ENCODE results near the gene ZGLP1. TPM values are rescaled to one million over a fixed set of nuclear protein-coding genes. Genes with fewer than 3 reads are reported as not detected.

ZGLP1 gene
- polyA plus RNA-seq, 1 experiment, result 0.62 TPM

- H3K4me3 ChIP-seq (ENCODE audit: low read depth, low read length), result no peak overlapping the region
- POLR2A ChIA-PET, result interaction anchor here (0.5 to 2.0 kb wide), 2 partner anchors 11 to 129 kb away, joined by 5 to 18 read pairs; no protein-coding TSS in a partner anchor
- peaks cover 4% of the 10 kb centered on the region; the same call in 1 of the 2 replicates for H3K9me3 ChIP-seq (ENCODE audit: control insufficient read depth, insufficient read depth, low read length)
- TF ChIP-seq CTCF (IDR thresholded peaks at IDR 0.05; ENCODE audit: low read depth, low read length), result no peak
- H3K27ac ChIP-seq (ENCODE audit: low read depth, low read length), result no peak overlapping the region
- CTCF ChIA-PET, result interaction anchor here (0.6 to 6.6 kb wide), 11 partner anchors 8 to 212 kb away, joined by 3 to 188 read pairs (median 9); partner anchors contain the start of genes ICAM1, RAVER1 and TYK2
- no peak for DNase-seq (ENCODE audit: low read depth, low spot score)
- H3K27me3 ChIP-seq (ENCODE audit: control insufficient read depth, insufficient read depth, low read length), result no peaks in the 10 kb centered on the region
Observed at GRCh38 chr19:10260141-10260584, 49.5 kb downstream of the ZGLP1 start.

- Histone ChIP-seq H3K27ac (ENCODE audit: low read depth, low read length) (no peak overlapping the region), H3K4me3 (ENCODE audit: low read depth, low read length) (no peak overlapping the region), H3K9me3 (ENCODE audit: control insufficient read depth, insufficient read depth, low read length) (peaks cover 4% of the 10 kb centered on the region; the same call in 1 of the 2 replicates), H3K27me3 (ENCODE audit: control insufficient read depth, insufficient read depth, low read length) (no peaks in the 10 kb centered on the region)
- ChIA-PET POLR2A (interaction anchor here (0.6 to 2.0 kb wide), 11 partner anchors 12 to 169 kb away, joined by 3 to 18 read pairs (median 4); partner anchors contain the start of genes CDC37, ICAM1, RAVER1 and S1PR2), CTCF (interaction anchor here (0.6 to 6.6 kb wide), 43 partner anchors 9 to 168 kb away, joined by 3 to 188 read pairs (median 4); partner anchors contain the start of genes CDC37, DNMT1, ICAM1 and ICAM5)
- peak; percentile 53 for DNase-seq (ENCODE audit: low read depth, low spot score)
- peak; percentile 77 for TF ChIP-seq CTCF (IDR thresholded peaks at IDR 0.05; ENCODE audit: low read depth, low read length)
Observed at GRCh38 chr19:10259162-10259905, 50.3 kb downstream of the ZGLP1 start.

- Histone ChIP-seq H3K4me3 (ENCODE audit: low read depth, low read length) (no peak overlapping the region), H3K27ac (ENCODE audit: low read depth, low read length) (no peak overlapping the region), H3K9me3 (ENCODE audit: control insufficient read depth, insufficient read depth, low read length) (peaks cover 4% of the 10 kb centered on the region; the same call in 1 of the 2 replicates), H3K27me3 (ENCODE audit: control insufficient read depth, insufficient read depth, low read length) (no peaks in the 10 kb centered on the region)
- TF ChIP-seq CTCF (IDR thresholded peaks at IDR 0.05; ENCODE audit: low read depth, low read length), result no peak
- DNase-seq (ENCODE audit: low read depth, low spot score), result no peak
- ChIA-PET CTCF (interaction anchor here (0.5 to 6.6 kb wide), 37 partner anchors 8 to 687 kb away, joined by 3 to 188 read pairs (median 4); partner anchors contain the start of genes CDC37, DNMT1, ICAM1 and ICAM5), POLR2A (interaction anchor here (0.6 to 2.0 kb wide), 9 partner anchors 13 to 132 kb away, joined by 3 to 18 read pairs (median 4); partner anchors contain the start of genes ICAM1, RAVER1, S1PR2 and TYK2)
Observed at GRCh38 chr19:10258080-10258710, 51.4 kb downstream of the ZGLP1 start.

- CTCF ChIA-PET, result interaction anchor here (6.6 kb wide), 1 partner anchor 133 kb away, joined by 188 read pairs; no protein-coding TSS in a partner anchor
- POLR2A ChIA-PET, result no interaction called here
Observed at GRCh38 chr19:10256970-10257615, 52.5 kb downstream of the ZGLP1 start.

More at GRCh38 chr19:10256970-10257615, 52.5 kb downstream of the ZGLP1 start:
- no peak for DNase-seq (ENCODE audit: low read depth, low spot score)
- no peak overlapping the region for H3K27ac ChIP-seq (ENCODE audit: low read depth, low read length)
- peaks cover 9% of the 10 kb centered on the region; the same call in 1 of the 2 replicates for H3K9me3 ChIP-seq (ENCODE audit: control insufficient read depth, insufficient read depth, low read length)
- H3K4me3 ChIP-seq (ENCODE audit: low read depth, low read length), result no peak overlapping the region
- TF ChIP-seq CTCF (IDR thresholded peaks at IDR 0.05; ENCODE audit: low read depth, low read length), result no peak
- H3K27me3 ChIP-seq (ENCODE audit: control insufficient read depth, insufficient read depth, low read length), result no peaks in the 10 kb centered on the region

Data from AG04450 (cell line).